ENCODE measurements around the gene FGF18.

GRCh38 chr5:171449426-171449825 is 30.0 kb downstream of the FGF18 start:
- no peak for TF ChIP-seq POLR2A (IDR thresholded peaks at IDR 0.05)
- TF ChIP-seq, protein P1, sequence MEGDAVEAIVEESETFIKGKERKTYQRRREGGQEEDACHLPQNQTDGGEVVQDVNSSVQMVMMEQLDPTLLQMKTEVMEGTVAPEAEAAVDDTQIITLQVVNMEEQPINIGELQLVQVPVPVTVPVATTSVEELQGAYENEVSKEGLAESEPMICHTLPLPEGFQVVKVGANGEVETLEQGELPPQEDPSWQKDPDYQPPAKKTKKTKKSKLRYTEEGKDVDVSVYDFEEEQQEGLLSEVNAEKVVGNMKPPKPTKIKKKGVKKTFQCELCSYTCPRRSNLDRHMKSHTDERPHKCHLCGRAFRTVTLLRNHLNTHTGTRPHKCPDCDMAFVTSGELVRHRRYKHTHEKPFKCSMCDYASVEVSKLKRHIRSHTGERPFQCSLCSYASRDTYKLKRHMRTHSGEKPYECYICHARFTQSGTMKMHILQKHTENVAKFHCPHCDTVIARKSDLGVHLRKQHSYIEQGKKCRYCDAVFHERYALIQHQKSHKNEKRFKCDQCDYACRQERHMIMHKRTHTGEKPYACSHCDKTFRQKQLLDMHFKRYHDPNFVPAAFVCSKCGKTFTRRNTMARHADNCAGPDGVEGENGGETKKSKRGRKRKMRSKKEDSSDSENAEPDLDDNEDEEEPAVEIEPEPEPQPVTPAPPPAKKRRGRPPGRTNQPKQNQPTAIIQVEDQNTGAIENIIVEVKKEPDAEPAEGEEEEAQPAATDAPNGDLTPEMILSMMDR (IDR thresholded peaks at IDR 0.05): no peak
